22Rv1 (cell line): Measurements from ENCODE around the gene ATP6V1G2.

Source experiments
- H3K27ac ChIP-seq: fragments of 450-650 bp; 2 replicates; pipeline ENCODE4 v1.5.1; 2017
- CTCF ChIP-seq: fragments of 450-650 bp; IDR thresholded peaks from 2 replicates; pipeline ENCODE4 v1.5.1; 2017; ENCODE audit warnings: mild to moderate bottlenecking
- ZFX ChIP-seq: fragments of 450-650 bp; IDR thresholded peaks from 2 replicates; pipeline ENCODE4 v1.6.1; 2017; ENCODE audit warnings: antibody characterized with exemption, borderline replicate concordance

Gene ATP6V1G2

GRCh38 chr6:31579119-31579505 is 32.7 kb upstream of the ATP6V1G2 start:
- TF ChIP-seq CTCF (no peak), ZFX (no peak)
- no peak overlapping the region for H3K27ac ChIP-seq

DNA sequence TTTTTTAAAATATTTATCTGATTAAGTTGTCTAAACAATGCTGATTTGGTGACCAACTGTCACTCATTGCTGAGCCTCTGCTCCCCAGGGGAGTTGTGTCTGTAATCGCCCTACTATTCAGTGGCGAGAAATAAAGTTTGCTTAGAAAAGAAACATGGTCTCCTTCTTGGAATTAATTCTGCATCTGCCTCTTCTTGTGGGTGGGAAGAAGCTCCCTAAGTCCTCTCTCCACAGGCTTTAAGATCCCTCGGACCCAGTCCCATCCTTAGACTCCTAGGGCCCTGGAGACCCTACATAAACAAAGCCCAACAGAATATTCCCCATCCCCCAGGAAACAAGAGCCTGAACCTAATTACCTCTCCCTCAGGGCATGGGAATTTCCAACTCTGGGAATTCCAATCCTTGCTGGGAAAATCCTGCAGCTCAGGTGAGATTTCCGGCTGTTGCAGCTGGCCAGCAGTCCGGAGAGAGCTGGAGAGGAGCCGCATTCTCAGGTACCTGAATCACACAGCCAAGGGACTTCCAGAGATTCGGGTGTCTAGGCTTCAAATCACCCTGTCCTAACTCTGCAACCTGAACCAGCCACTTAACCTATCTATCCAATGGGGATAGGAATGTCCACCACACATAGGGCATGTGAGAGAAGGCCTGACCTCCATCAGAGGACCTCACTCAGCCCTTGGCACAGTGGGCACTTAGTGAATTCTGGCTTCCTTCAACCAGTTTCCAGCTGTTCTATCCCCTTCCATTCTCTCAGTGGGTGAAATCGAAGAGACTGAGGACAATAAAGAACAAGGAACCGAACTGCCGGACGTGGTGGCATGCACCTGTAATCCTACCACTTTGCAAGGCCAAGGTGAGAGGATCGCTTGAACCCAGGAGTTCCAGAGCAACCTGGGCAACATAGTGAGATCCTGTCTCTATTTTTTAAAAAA is 32.0 kb upstream of the ATP6V1G2 start:
- no peak for TF ChIP-seq CTCF
- TF ChIP-seq ZFX, result no peak
- no peak overlapping the region for H3K27ac ChIP-seq

- no peak overlapping the region for H3K27ac ChIP-seq
- no peak for TF ChIP-seq ZFX
- no peak for TF ChIP-seq CTCF
These were observed 31.2 kb upstream of the ATP6V1G2 start for GRCh38 chr6:31577579-31577966.

- TF ChIP-seq ZFX (no peak), CTCF (no peak)
- H3K27ac ChIP-seq, result no peak overlapping the region
These were observed 30.6 kb upstream of the ATP6V1G2 start for GRCh38 chr6:31576897-31577578.

DNA sequence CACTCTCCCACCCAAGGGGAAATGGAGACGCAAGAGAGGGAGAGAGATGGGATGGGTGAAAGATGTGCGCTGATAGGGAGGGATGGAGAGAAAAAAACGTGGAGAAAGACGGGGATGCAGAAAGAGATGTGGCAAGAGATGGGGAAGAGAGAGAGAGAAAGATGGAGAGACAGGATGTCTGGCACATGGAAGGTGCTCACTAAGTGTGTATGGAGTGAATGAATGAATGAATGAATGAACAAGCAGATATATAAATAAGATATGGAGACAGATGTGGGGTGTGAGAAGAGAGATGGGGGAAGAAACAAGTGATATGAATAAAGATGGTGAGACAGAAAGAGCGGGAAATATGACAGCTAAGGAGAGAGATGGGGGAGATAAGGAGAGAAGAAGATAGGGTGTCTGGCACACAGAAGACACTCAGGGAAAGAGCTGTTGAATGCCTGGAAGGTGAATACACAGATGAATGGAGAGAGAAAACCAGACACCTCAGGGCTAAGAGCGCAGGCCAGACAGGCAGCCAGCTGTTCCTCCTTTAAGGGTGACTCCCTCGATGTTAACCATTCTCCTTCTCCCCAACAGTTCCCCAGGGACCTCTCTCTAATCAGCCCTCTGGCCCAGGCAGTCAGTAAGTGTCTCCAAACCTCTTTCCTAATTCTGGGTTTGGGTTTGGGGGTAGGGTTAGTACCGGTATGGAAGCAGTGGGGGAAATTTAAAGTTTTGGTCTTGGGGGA is 29.7 kb upstream of the ATP6V1G2 start:
- no peak overlapping the region for H3K27ac ChIP-seq
- TF ChIP-seq ZFX (no peak), CTCF (no peak)

GRCh38 chr6:31575335-31575901 is 29.0 kb upstream of the ATP6V1G2 start, which contains the start of gene TNF:
TSS of gene TNF (plus strand) at chr6:31575565. CDS start at chr6:31575742, 177 bp downstream.
- no peak within 1 kb of the TSS for H3K27ac ChIP-seq
- TF ChIP-seq ZFX, result no peak
- TF ChIP-seq CTCF, result no peak
